Neural cell (in vitro differentiated cells): ENCODE measurements around the gene ANP32D. TPM values are rescaled to one million over a fixed set of nuclear protein-coding genes. Genes with fewer than 3 reads are reported as not detected.
"Not testable (repeated sequence)": the region's sequence is repeated elsewhere in the genome, so short reads cannot be mapped to it uniquely, and the experiment has no call there.

Experiments
- H2AFZ ChIP-seq: fragments of 200-600, 300-800 bp; sonication (generic), shearing (Covaris generic); 2 replicates; pipeline ENCODE4 v1.6.0; 2014; ENCODE audit warnings: low read depth, mild to moderate bottlenecking, antibody characterized with exemption, low read length, moderate library complexity
- H3F3A ChIP-seq: fragments of 200-600 bp; shearing (Covaris generic); 2 replicates; pipeline ENCODE4 v1.6.1; 2016; ENCODE audit warnings: mild to moderate bottlenecking, moderate library complexity, mixed read lengths, antibody characterized with exemption, low read length; ENCODE audit not compliant: insufficient read depth, poor library complexity, severe bottlenecking
- H3K27ac ChIP-seq: fragments of 200-600, 300-800 bp; sonication (generic), shearing (Covaris generic); 2 replicates; pipeline ENCODE4 v1.5.1; 2014; ENCODE audit warnings: mild to moderate bottlenecking, low read length, moderate library complexity
- H3K27me3 ChIP-seq: fragments of 300-800, 200-600 bp; sonication (generic), shearing (Covaris generic); 2 replicates; pipeline ENCODE4 v1.6.0; 2014; ENCODE audit warnings: mild to moderate bottlenecking, low read depth, low read length, moderate library complexity; ENCODE audit not compliant: insufficient read depth
- H3K36me3 ChIP-seq: fragments of 300-800, 200-600 bp; sonication (generic), shearing (Covaris generic); 2 replicates; pipeline ENCODE4 v1.5.1; 2014; ENCODE audit warnings: mild to moderate bottlenecking, antibody characterized with exemption, low read length, moderate library complexity; ENCODE audit not compliant: insufficient read depth
- H3K4me2 ChIP-seq: fragments of 300-800, 200-600 bp; sonication (generic), shearing (Covaris generic); 2 replicates; pipeline ENCODE4 v1.6.0; 2014; ENCODE audit warnings: mild to moderate bottlenecking, low read length
- H3K4me3 ChIP-seq: fragments of 300-800, 200-600 bp; sonication (generic), shearing (Covaris generic); 2 replicates; pipeline ENCODE4 v1.5.1; 2014; ENCODE audit warnings: mild to moderate bottlenecking, low read length, moderate library complexity
- H3K79me2 ChIP-seq: fragments of 200-600 bp; shearing (Covaris generic); replicated peaks from 2 replicates; pipeline ENCODE4 v1.6.0; 2014; ENCODE audit warnings: mild to moderate bottlenecking, low read length, moderate library complexity; ENCODE audit not compliant: insufficient read depth
- H3K9ac ChIP-seq: fragments of 300-800, 200-600 bp; sonication (generic), shearing (Covaris generic); 2 replicates; pipeline ENCODE4 v1.6.1; 2016; ENCODE audit warnings: mild to moderate bottlenecking, low read length, mixed read lengths
- H3K9me2 ChIP-seq: fragments of 200-600 bp; shearing (Covaris generic); 2 replicates; pipeline ENCODE4 v1.6.1; 2016; ENCODE audit warnings: mild to moderate bottlenecking, low read length, mixed read lengths; ENCODE audit not compliant: insufficient read depth
- H3K9me3 ChIP-seq: fragments of 200-600, 300-800 bp; sonication (generic), shearing (Covaris generic); 2 replicates; pipeline ENCODE4 v1.6.1; 2016; ENCODE audit warnings: mild to moderate bottlenecking, mixed run types, low read length, moderate library complexity, mixed read lengths
- H4K20me1 ChIP-seq: fragments of 200-600 bp; shearing (Covaris generic); 2 replicates; pipeline ENCODE4 v1.6.1; 2016; ENCODE audit warnings: mild to moderate bottlenecking, mixed run types; ENCODE audit not compliant: insufficient read depth
- EP300 ChIP-seq: fragments of 450-650 bp; conservative IDR thresholded peaks from 2 replicates; pipeline ENCODE4 v1.6.1; 2014; ENCODE audit warnings: antibody characterized with exemption, mild to moderate bottlenecking, moderate library complexity; ENCODE audit not compliant: poor library complexity, severe bottlenecking
- EZH2 ChIP-seq: fragments of 200-600, 300-800 bp; shearing (Covaris generic), sonication (generic); IDR thresholded peaks from 2 replicates; pipeline ENCODE4 v1.6.1; 2014; ENCODE audit warnings: antibody characterized with exemption, low read length, borderline replicate concordance, mild to moderate bottlenecking; ENCODE audit not compliant: insufficient read depth, poor library complexity, severe bottlenecking
- MXI1 ChIP-seq: fragments of 450-650 bp; conservative IDR thresholded peaks from 2 replicates; pipeline ENCODE4 v1.6.1; 2014; ENCODE audit warnings: antibody characterized with exemption, mild to moderate bottlenecking; ENCODE audit not compliant: poor library complexity, severe bottlenecking
- POLR2AphosphoS5 ChIP-seq: IDR thresholded peaks from 2 replicates; pipeline ENCODE4 v1.6.1; 2012
- RAD21 ChIP-seq: fragments of 450-650 bp; conservative IDR thresholded peaks from 2 replicates; pipeline ENCODE4 v1.6.1; 2014; ENCODE audit warnings: antibody characterized with exemption, mild to moderate bottlenecking, moderate library complexity
- SMC3 ChIP-seq: fragments of 450-650 bp; conservative IDR thresholded peaks from 2 replicates; pipeline ENCODE4 v1.6.1; 2014; ENCODE audit warnings: antibody characterized with exemption, mild to moderate bottlenecking, moderate library complexity; ENCODE audit not compliant: poor library complexity
- TAF1 ChIP-seq: IDR thresholded peaks from 2 replicates; pipeline ENCODE4 v1.6.1; 2012; ENCODE audit warnings: low read depth
- polyA plus RNA-seq: library from polyadenylated mRNA; depleted of rRNA; stranded (reverse); fragments of >200 nt; gene quantifications from 2 replicates; pipeline ENCODE4 v1.2.3, GENCODE V29; 2014
- TF ChIP-seq, protein P1 (sequence below): fragments of 450-650 bp; IDR thresholded peaks from 2 replicates; pipeline ENCODE4 v1.5.1; 2014; ENCODE audit warnings: antibody characterized with exemption, mild to moderate bottlenecking, moderate library complexity; ENCODE audit not compliant: poor library complexity, severe bottlenecking
- TF ChIP-seq, protein P2 (sequence below): IDR thresholded peaks from 2 replicates; pipeline ENCODE4 v1.6.1; 2012; ENCODE audit warnings: borderline replicate concordance

Gene ANP32D
- polyA plus RNA-seq, 1 donor from 2014 or later = not detected

DNA sequence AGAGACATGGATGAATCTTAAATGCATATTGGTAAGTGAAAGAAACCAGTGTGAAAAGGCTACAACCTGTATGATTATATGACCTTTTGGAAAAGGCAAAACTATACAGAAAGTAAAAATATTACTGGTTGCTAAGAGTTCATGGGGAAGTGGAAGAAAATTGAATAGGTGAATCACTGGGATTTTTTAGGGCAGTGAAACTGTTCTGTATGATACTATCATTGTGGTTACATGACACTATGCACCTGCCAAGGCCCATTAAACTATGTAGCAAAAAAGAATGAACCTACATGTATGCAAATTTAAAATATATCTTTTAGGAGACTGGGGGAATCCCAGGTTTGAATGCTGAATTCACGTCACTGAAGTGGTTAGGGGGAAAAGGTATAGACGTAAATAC is 40.5 kb downstream of the ANP32D start:
- no peak overlapping the region for H3K4me2 ChIP-seq
- no peaks in the 10 kb centered on the region for H3F3A ChIP-seq
- no peaks in the 10 kb centered on the region for H4K20me1 ChIP-seq
- H3K79me2 ChIP-seq = no peaks in the 10 kb centered on the region
- H3K9me3 ChIP-seq = peaks cover 5% of the 10 kb centered on the region
- no peak overlapping the region for H3K4me3 ChIP-seq
- H3K27me3 ChIP-seq = no peaks in the 10 kb centered on the region
- no peak overlapping the region for H2AFZ ChIP-seq
- H3K9ac ChIP-seq = no peak overlapping the region
- H3K9me2 ChIP-seq = no peaks in the 10 kb centered on the region
- H3K36me3 ChIP-seq = no peaks in the 10 kb centered on the region
- no peak overlapping the region for H3K27ac ChIP-seq
- TF ChIP-seq TAF1 (no peak), EP300 (no peak)

DNA sequence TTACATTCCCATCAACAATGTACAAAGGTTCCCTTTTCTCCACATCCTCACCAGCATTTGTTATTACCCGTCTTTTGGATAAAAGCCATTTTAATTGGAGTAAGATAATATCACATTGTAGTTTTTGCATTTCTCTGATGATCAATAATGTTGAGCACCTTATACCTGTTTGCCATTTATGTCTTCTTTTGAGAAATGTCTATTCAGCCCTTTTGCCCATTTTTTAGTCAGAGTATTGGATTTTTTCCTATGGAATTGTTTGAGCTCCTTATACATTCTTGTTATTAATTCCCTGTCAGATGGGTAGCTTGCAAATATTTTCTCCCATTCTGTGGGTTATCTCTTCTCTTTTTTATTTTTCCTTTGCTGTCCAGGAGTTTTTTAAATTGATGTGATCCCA is 42.4 kb downstream of the ANP32D start:
- no peaks in the 10 kb centered on the region for H3K79me2 ChIP-seq

DNA sequence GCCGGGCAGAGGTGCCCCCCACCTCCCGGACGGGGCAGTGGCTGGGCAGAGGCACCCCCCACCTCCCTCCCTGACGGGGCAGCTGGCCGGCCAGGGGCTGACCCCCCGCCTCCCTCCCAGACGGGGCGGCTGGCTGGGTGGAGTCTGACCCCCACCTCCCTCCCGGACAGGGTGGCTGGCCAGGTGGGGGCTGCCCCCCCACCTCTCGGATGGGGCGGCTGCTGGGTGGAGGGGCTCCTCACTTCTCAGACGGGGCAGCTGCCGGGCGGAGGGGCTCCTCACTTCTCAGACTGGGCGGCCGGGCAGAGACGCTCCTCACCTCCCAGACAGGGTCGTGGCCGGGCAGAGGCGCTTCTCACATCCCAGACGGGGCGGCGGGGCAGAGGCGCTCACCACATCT is 48.0 kb downstream of the ANP32D start:
- H3K4me3 ChIP-seq, H3K79me2 ChIP-seq, H3K36me3 ChIP-seq, H3K9me3 ChIP-seq, H3K4me2 ChIP-seq, H4K20me1 ChIP-seq, H3K9me2 ChIP-seq, H3K27me3 ChIP-seq, H3F3A ChIP-seq, H3K9ac ChIP-seq, H3K27ac ChIP-seq, H2AFZ ChIP-seq: not testable (repeated sequence)

More for the DNA sequence above, 42.4 kb downstream of the ANP32D start:
- Histone ChIP-seq H3K27me3 (no peaks in the 10 kb centered on the region), H3K36me3 (no peaks in the 10 kb centered on the region), H3K9ac (no peak overlapping the region), H3K27ac (no peak overlapping the region), H3K4me3 (no peak overlapping the region), H3K9me2 (no peaks in the 10 kb centered on the region), H3F3A (no peaks in the 10 kb centered on the region), H4K20me1 (no peaks in the 10 kb centered on the region), H3K9me3 (peaks cover 5% of the 10 kb centered on the region), H3K4me2 (no peak overlapping the region), H2AFZ (no peak overlapping the region)
- no peak for TF ChIP-seq SMC3
- TF ChIP-seq, protein P1, sequence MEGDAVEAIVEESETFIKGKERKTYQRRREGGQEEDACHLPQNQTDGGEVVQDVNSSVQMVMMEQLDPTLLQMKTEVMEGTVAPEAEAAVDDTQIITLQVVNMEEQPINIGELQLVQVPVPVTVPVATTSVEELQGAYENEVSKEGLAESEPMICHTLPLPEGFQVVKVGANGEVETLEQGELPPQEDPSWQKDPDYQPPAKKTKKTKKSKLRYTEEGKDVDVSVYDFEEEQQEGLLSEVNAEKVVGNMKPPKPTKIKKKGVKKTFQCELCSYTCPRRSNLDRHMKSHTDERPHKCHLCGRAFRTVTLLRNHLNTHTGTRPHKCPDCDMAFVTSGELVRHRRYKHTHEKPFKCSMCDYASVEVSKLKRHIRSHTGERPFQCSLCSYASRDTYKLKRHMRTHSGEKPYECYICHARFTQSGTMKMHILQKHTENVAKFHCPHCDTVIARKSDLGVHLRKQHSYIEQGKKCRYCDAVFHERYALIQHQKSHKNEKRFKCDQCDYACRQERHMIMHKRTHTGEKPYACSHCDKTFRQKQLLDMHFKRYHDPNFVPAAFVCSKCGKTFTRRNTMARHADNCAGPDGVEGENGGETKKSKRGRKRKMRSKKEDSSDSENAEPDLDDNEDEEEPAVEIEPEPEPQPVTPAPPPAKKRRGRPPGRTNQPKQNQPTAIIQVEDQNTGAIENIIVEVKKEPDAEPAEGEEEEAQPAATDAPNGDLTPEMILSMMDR = no peak
- TF ChIP-seq, protein P2, sequence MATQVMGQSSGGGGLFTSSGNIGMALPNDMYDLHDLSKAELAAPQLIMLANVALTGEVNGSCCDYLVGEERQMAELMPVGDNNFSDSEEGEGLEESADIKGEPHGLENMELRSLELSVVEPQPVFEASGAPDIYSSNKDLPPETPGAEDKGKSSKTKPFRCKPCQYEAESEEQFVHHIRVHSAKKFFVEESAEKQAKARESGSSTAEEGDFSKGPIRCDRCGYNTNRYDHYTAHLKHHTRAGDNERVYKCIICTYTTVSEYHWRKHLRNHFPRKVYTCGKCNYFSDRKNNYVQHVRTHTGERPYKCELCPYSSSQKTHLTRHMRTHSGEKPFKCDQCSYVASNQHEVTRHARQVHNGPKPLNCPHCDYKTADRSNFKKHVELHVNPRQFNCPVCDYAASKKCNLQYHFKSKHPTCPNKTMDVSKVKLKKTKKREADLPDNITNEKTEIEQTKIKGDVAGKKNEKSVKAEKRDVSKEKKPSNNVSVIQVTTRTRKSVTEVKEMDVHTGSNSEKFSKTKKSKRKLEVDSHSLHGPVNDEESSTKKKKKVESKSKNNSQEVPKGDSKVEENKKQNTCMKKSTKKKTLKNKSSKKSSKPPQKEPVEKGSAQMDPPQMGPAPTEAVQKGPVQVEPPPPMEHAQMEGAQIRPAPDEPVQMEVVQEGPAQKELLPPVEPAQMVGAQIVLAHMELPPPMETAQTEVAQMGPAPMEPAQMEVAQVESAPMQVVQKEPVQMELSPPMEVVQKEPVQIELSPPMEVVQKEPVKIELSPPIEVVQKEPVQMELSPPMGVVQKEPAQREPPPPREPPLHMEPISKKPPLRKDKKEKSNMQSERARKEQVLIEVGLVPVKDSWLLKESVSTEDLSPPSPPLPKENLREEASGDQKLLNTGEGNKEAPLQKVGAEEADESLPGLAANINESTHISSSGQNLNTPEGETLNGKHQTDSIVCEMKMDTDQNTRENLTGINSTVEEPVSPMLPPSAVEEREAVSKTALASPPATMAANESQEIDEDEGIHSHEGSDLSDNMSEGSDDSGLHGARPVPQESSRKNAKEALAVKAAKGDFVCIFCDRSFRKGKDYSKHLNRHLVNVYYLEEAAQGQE = no peak
- TF ChIP-seq MXI1 = no peak
- TF ChIP-seq EP300 = no peak
- TF ChIP-seq POLR2AphosphoS5 = no peak
- TF ChIP-seq EZH2 = no peak
- TF ChIP-seq RAD21 = no peak
- TF ChIP-seq TAF1 = no peak

Other genes starting within 250 kb of the ANP32D start
- gene ZNF641, start 121.6 kb upstream of the ANP32D start, polyA plus RNA-seq = 41.6 TPM in 2 replicates
- not detected in 2 replicates for gene C12orf54, start 9.9 kb downstream of the ANP32D start, polyA plus RNA-seq
- gene OR8S1, start 53.1 kb downstream of the ANP32D start, polyA plus RNA-seq = not detected in 2 replicates
- gene LALBA, start 97.5 kb downstream of the ANP32D start, polyA plus RNA-seq = not detected in 2 replicates
- gene KANSL2, start 209.7 kb downstream of the ANP32D start, polyA plus RNA-seq = 116 and 173 TPM in 2 replicates
- gene CCNT1, start 244.1 kb downstream of the ANP32D start, polyA plus RNA-seq = 24.0 and 28.2 TPM in 2 replicates